HCT116 (cell line): ENCODE results near the gene SORCS2. TPM values are rescaled to one million over a fixed set of nuclear protein-coding genes. Genes with fewer than 3 reads are reported as not detected.

Source experiments
- ATAC-seq: fragments of 200-7000 bp; cut with Tn5 transposase; 2 replicates; pipeline ENCODE4 v1.9.1; 2020; ENCODE audit warnings: mild to moderate bottlenecking, moderate library complexity
- BruUV-seq: library from RNA; stranded (reverse); fragments of 400-500 nt; replicated peaks from 2 replicates; lab custom pipeline; 2021; lab: Mats Ljungman, UMichigan
- CTCF ChIA-PET: fragments of 300-600 bp; sonication (Branson Sonifier 250); formaldehyde crosslinking; loops from one replicate; lab custom pipeline; 2021; ENCODE audit warnings: antibody characterized with exemption; lab: Charles Lee
- POLR2A ChIA-PET: fragments of 300-600, 350-600 bp; sonication (Branson Sonifier 250); formaldehyde crosslinking; loops from one replicate; lab custom pipeline; 2021; ENCODE audit warnings: antibody characterized with exemption; lab: Charles Lee
- RAD21 ChIA-PET, 2 experiments: fragments of 300-600 bp; sonication (Branson Sonifier 250); formaldehyde crosslinking; loops; one replicate each; lab custom pipeline; 2023; ENCODE audit warnings: low total read pairs in 2 of 2; ENCODE audit not compliant: uncharacterized antibody in 2 of 2, unreplicated experiment in 2 of 2, low non-redundant PET in 1 of 2; lab: Charles Lee
- DNase-seq: peaks from one replicate; pipeline ENCODE4 v3.0.0-alpha.2; 2010; ENCODE audit warnings: low read depth, low spot score
- H2AFZ ChIP-seq: fragments of 200-600 bp; shearing (Covaris generic), sonication (generic); 2 replicates; pipeline ENCODE4 v1.6.1; 2017; ENCODE audit warnings: low read depth, mixed run types, mixed read lengths, antibody characterized with exemption, low read length; ENCODE audit not compliant: poor library complexity, severe bottlenecking
- H3K27ac ChIP-seq: 2 replicates; pipeline ENCODE4 v1.5.1; 2012; ENCODE audit warnings: low read depth, low read length
- H3K27me3 ChIP-seq: fragments of 200-600 bp; sonication (generic); 2 replicates; pipeline ENCODE4 v1.6.1; 2016; ENCODE audit warnings: mixed run types, low read length, mixed read lengths; ENCODE audit not compliant: insufficient read depth
- H3K36me3 ChIP-seq, 2 experiments: fragments of 200-500 bp in 1 of 2; fragments of 200-600 bp in 1 of 2; sonication (Bioruptor generic) in 1 of 2; sonication (generic) in 1 of 2; 2 replicates each; pipeline versions ENCODE4 v1.5.1 to v1.6.1; 2014 to 2016; ENCODE audit warnings: low read length in 2 of 2, inconsistent platforms in 1 of 2, mixed read lengths in 1 of 2, mixed run types in 1 of 2; ENCODE audit not compliant: insufficient read depth in 2 of 2, control insufficient read depth in 1 of 2
- H3K4me1 ChIP-seq, 2 experiments: fragments of 200-600 bp in 1 of 2; sonication (generic) in 1 of 2; 2 replicates each; pipeline versions ENCODE4 v1.5.1 to v1.6.1; 2012 to 2017; ENCODE audit warnings: low read length in 2 of 2, inconsistent platforms in 1 of 2, mild to moderate bottlenecking in 1 of 2, mixed read lengths in 1 of 2, mixed run types in 1 of 2, moderate library complexity in 1 of 2; ENCODE audit not compliant: insufficient read depth in 2 of 2, control insufficient read depth in 1 of 2
- H3K4me2 ChIP-seq: fragments of 200-600 bp; sonication (generic); 2 replicates; pipeline ENCODE4 v1.6.1; 2017; ENCODE audit warnings: mixed run types, low read length, mixed read lengths
- H3K4me3 ChIP-seq, 2 experiments: fragments of 200-600 bp in 1 of 2; sonication (generic) in 1 of 2; replicated peaks in 1 of 2; 2 replicates each; pipeline ENCODE4 v1.5.1; 2011 to 2016; ENCODE audit warnings: low read length in 2 of 2, control low read depth in 1 of 2, low read depth in 1 of 2, mild to moderate bottlenecking in 1 of 2, mixed read lengths in 1 of 2, mixed run types in 1 of 2
- H3K79me2 ChIP-seq: fragments of 200-600 bp; sonication (generic); 2 replicates; pipeline ENCODE4 v1.6.1; 2017; ENCODE audit warnings: mild to moderate bottlenecking, mixed run types, low read length, moderate library complexity, mixed read lengths; ENCODE audit not compliant: insufficient read depth
- H3K9ac ChIP-seq: fragments of 200-600 bp; sonication (generic); 2 replicates; pipeline ENCODE4 v1.6.1; 2016; ENCODE audit warnings: low read length, mixed read lengths
- H3K9me2 ChIP-seq: fragments of 200-600 bp; sonication (generic), shearing (Covaris generic); 2 replicates; pipeline ENCODE4 v1.6.1; 2017; ENCODE audit warnings: mixed run types, mild to moderate bottlenecking, moderate library complexity; ENCODE audit not compliant: insufficient read depth
- H3K9me3 ChIP-seq, 2 experiments: fragments of 200-500 bp in 1 of 2; fragments of 200-600 bp in 1 of 2; sonication (Bioruptor generic) in 1 of 2; sonication (generic) in 1 of 2; 2 replicates each; pipeline ENCODE4 v1.6.1; 2014 to 2017; ENCODE audit warnings: low read length in 2 of 2, mixed read lengths in 2 of 2, inconsistent platforms in 1 of 2, low read depth in 1 of 2, mild to moderate bottlenecking in 1 of 2, mixed run types in 1 of 2, moderate library complexity in 1 of 2; ENCODE audit not compliant: control insufficient read depth in 1 of 2, insufficient read depth in 1 of 2
- H4K20me1 ChIP-seq: fragments of 200-600 bp; sonication (generic), shearing (Covaris generic); 2 replicates; pipeline ENCODE4 v1.6.1; 2017; ENCODE audit warnings: mixed run types, mild to moderate bottlenecking, moderate library complexity; ENCODE audit not compliant: insufficient read depth
- ATF3 ChIP-seq: IDR thresholded peaks from 2 replicates; pipeline ENCODE4 v1.6.1; 2012
- CBX3 ChIP-seq: IDR thresholded peaks from 2 replicates; pipeline ENCODE4 v1.6.1; 2012; ENCODE audit warnings: low read depth
- CEBPB ChIP-seq: IDR thresholded peaks from 2 replicates; pipeline ENCODE4 v1.6.1; 2012; ENCODE audit warnings: low read depth
- CTCF ChIP-seq, 3 experiments: fragments of 200-600 bp in 1 of 3; sonication (generic) in 1 of 3; IDR thresholded peaks in 2 of 3; conservative IDR thresholded peaks in 1 of 3; 2 replicates each; pipeline ENCODE4 v1.5.1; 2012 to 2017; ENCODE audit warnings: low read depth in 2 of 3, low read length in 2 of 3, antibody characterized with exemption in 1 of 3, borderline replicate concordance in 1 of 3, control low read depth in 1 of 3, mild to moderate bottlenecking in 1 of 3, mixed read lengths in 1 of 3, mixed run types in 1 of 3, moderate library complexity in 1 of 3; ENCODE audit not compliant: insufficient read depth in 1 of 3
- ELF1 ChIP-seq: IDR thresholded peaks from 2 replicates; pipeline ENCODE4 v1.6.1; 2012; ENCODE audit warnings: low read depth, borderline replicate concordance
- EZH2 ChIP-seq: fragments of 200-600 bp; sonication (generic); IDR thresholded peaks from 2 replicates; pipeline ENCODE4 v1.6.1; 2017; ENCODE audit warnings: antibody characterized with exemption, mixed run types
- EZH2phosphoT487 ChIP-seq: fragments of 200-600 bp; IDR thresholded peaks from 2 replicates; pipeline ENCODE4 v1.6.1; 2018; ENCODE audit warnings: antibody characterized with exemption, borderline replicate concordance
- JUND ChIP-seq: IDR thresholded peaks from 2 replicates; pipeline ENCODE4 v1.6.1; 2012
- RAD21 ChIP-seq: IDR thresholded peaks from 2 replicates; pipeline ENCODE4 v1.6.1; 2012; ENCODE audit warnings: low read depth, mild to moderate bottlenecking
- SRF ChIP-seq: IDR thresholded peaks from 2 replicates; pipeline ENCODE4 v1.6.1; 2012; ENCODE audit warnings: low read depth
- TCF7L2 ChIP-seq: IDR thresholded peaks from 2 replicates; pipeline ENCODE4 v1.7.0; 2011; ENCODE audit warnings: borderline replicate concordance, inconsistent platforms; ENCODE audit not compliant: insufficient read depth, insufficient read length; ENCODE audit errors: extremely low read depth
- YY1 ChIP-seq: IDR thresholded peaks from 2 replicates; pipeline ENCODE4 v1.6.1; 2011; ENCODE audit warnings: low read length, low read depth, moderate library complexity, mild to moderate bottlenecking; ENCODE audit not compliant: insufficient replicate concordance; ENCODE audit errors: extremely low read depth
- ZBTB33 ChIP-seq: IDR thresholded peaks from 2 replicates; pipeline ENCODE4 v1.6.1; 2011; ENCODE audit warnings: mild to moderate bottlenecking, low read length, moderate library complexity; ENCODE audit not compliant: insufficient replicate concordance; ENCODE audit errors: extremely low read depth
- intact Hi-C: fragments of 100-400 bp; cut with micrococcal nuclease; formaldehyde crosslinking; loops from 2 replicates; pipeline ENCODE4 v1.10.0; 2022
- total RNA-seq: library from RNA; stranded (reverse); gene quantifications from one replicate; pipeline ENCODE4 v1.2.1, GENCODE V29; 2021; ENCODE audit not compliant: unreplicated experiment

Gene SORCS2
- total RNA-seq, 1 experiment from 2014 or later: 0.37 TPM

GRCh38 chr4:7244331-7244665, 52.0 kb downstream of the SORCS2 start:
- BruUV-seq: no TSS peak
- intact Hi-C loops: no loop called here

More at GRCh38 chr4:7244331-7244665, 52.0 kb downstream of the SORCS2 start:
- Histone ChIP-seq H3K4me2 (no peak overlapping the region), H4K20me1 (no peaks in the 10 kb centered on the region), H3K9ac (no peak overlapping the region), H3K79me2 (no peaks in the 10 kb centered on the region), H3K4me3 (no peak overlapping the region), H3K36me3 (no peaks in the 10 kb centered on the region), H3K4me1 (no peaks in the 10 kb centered on the region), H2AFZ (no peak overlapping the region), H3K9me2 (no peaks in the 10 kb centered on the region), H3K27me3 (no peaks in the 10 kb centered on the region), H3K27ac (no peak overlapping the region), H3K9me3 (no peaks in the 10 kb centered on the region; a peak in 2 of 4 replicates)
- TF ChIP-seq RAD21: no peak
- TF ChIP-seq EZH2: no peak
- TF ChIP-seq CEBPB: no peak
- TF ChIP-seq JUND: no peak
- no peak for TF ChIP-seq ATF3
- no peak for TF ChIP-seq CBX3
- TF ChIP-seq CTCF (IDR thresholded peaks at IDR 0.05 in 2 of 3, conservative IDR thresholded peaks at IDR 0.05 in 1 of 3; ENCODE audit: borderline replicate concordance in 1 of 3, insufficient read depth in 1 of 3, low read depth in 2 of 3, low read length in 2 of 3): no peak
- no peak for TF ChIP-seq ZBTB33
- no peak for TF ChIP-seq SRF
- no peak for TF ChIP-seq YY1
- no peak for TF ChIP-seq TCF7L2
- no peak for TF ChIP-seq ELF1
- no peak for TF ChIP-seq EZH2phosphoT487
- ChIA-PET CTCF (no interaction called here), POLR2A (no interaction called here), RAD21 (no interaction called here)
- DNase-seq (no peak), ATAC-seq (no peak)
